GM18499 (cell line): Measurements from ENCODE around the gene HMGN1.
"Not testable (repeated sequence)": the region's sequence is repeated elsewhere in the genome, so short reads cannot be mapped to it uniquely, and the experiment has no call there.

Experiments used
- ATAC-seq: cut with Tn5 transposase; IDR thresholded peaks from one replicate; pipeline ENCODE4 v1.9.1; 2021; ENCODE audit warnings: moderate number of reproducible peaks; ENCODE audit not compliant: insufficient read depth, unreplicated experiment

Gene HMGN1, protein sequence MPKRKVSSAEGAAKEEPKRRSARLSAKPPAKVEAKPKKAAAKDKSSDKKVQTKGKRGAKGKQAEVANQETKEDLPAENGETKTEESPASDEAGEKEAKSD

DNA sequence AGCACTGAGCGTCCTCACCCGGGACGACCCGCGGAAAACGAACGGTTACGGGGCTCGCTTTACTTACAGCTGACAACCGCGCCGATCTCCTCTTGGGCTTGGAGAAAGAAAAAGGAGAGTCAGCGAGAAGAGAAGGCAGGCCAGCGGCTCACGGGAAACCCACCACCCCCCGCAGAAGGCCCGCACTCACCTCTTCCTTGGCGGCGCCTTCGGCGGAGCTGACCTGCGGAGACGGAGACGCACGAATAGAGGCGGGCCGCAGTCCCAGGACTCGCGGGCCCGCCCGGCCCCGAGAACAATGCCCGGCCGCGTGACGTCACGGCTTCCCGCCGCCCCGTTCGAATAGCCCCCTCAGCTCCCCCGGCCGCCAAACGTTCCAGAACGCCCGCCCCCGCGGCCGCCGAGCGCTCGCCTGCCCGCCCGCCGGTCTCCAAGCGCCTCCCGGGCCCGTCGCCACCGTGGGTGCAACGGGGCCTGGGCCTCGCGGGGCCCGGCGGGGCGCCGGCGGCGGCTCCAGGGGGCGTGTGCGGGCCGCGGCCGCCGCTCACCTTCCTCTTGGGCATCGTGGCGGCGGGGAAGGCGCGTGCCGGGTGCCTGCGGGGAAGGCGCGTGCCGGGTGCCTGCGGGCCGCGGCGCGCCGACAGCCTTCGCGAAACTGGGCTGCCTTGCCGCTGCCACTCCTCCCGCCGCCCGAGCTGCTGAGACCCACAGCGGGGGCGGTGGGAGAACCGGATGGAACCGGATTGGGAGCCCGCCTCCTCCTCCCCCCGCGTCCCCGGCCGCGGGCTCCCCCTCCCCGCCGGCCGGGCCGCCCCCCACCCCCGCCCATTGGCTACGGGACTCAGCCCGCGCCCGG is at the start of gene HMGN1:
Gene HMGN1 (minus strand): TSS at position 734 of the 856 bp plus-strand sequence. CDS start 171 bp downstream, at position 563.
- peak; percentile 18 for ATAC-seq

DNA sequence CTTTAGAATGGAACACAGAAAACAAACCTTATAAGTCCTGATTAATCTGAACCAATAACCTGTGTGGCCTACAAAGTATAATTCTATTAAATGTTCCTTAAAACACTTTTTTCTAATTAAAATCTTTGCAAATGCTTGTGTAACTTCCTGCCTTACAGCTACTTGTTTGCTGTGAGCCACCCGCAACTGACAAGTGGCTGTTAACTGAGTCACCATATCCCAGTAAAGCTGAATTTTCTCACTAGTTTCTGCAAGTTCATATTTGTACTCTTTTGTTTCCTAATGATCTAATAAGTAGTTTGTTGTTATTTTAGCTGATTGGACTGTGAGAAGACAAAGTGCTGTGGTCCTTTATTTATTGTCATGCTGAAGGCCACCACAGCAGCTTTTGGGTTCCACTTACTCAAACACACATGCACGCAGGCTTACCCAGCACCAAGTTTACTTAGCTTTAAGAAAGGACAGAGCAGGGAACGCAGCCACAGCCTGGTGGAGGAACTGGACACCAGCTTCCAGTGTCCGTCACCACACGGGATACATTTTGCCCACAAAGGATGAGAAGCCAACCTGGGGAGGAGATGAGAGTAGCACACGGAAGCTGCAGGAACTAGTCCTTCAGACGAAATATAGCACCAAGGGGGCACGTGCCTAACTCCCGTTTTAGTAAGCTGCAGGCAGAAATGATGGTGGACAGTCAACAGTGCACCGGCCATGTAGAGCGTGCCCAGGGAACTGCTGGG is 48.9 kb upstream of the HMGN1 start:
- ATAC-seq = no peak

DNA sequence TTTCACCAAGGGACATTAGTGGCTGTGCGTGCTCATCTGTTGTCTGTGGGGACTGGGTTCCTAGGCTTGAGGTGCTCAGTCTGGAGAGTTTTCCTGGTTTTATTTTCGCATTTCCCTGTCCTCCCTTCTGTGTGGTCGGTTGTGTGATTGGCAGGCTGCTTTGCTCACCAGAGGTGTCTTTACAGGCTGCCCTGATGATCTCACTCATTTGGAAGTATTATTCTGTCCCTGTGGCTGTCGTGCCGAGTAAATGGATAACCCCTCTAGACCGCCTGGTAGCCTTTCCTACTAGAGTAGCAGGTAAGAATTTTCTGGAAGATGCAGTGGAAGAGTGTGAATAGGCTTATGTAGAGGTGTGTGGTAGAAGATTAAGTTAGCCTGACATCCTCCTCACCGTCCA is 44.1 kb upstream of the HMGN1 start:
- ATAC-seq = no peak

DNA sequence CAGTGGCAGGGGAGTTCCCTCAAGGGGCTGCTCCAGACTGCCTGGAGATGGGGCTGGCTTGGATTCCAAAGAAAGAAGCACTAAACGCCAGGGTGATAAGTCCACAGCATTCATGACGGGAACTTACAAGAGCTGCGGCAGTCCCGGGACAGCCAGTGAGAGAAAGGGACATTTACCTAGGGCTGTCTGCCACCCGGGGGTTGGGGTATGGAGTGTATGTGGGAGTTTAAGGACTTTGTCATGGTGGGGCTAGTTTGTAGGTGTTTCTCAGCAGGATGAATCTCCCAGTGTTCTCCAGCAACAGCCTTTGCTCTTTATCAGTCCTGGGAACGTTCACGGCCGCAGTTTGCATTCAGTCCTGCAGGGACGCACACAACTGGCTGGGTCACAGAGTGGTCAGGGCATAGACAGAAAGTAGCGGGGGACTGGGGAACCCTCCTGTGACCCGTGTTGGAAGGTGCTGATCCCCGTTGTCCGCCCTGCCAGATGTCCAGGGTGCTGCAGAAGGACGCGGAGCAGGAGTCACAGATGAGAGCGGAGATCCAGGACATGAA is 41.4 kb upstream of the HMGN1 start:
- ATAC-seq = no peak

DNA sequence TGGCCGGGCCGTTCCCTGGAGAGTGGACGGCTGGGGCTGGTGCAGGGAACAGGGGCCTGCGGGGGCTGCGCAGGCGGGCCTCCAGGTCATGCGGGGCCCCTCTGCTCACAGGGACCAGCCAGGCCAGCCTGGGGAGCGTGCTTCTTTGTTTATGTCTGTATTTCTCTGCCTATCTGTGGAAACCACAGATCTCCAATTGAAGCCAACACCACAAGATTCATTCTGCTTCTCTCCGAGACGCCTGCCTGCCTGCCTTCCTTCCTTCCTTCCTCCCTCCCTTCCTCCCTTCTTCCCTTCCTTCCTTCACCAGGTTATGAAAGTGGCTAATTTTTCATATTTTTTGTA is 39.9 kb upstream of the HMGN1 start:
- no peak for ATAC-seq

DNA sequence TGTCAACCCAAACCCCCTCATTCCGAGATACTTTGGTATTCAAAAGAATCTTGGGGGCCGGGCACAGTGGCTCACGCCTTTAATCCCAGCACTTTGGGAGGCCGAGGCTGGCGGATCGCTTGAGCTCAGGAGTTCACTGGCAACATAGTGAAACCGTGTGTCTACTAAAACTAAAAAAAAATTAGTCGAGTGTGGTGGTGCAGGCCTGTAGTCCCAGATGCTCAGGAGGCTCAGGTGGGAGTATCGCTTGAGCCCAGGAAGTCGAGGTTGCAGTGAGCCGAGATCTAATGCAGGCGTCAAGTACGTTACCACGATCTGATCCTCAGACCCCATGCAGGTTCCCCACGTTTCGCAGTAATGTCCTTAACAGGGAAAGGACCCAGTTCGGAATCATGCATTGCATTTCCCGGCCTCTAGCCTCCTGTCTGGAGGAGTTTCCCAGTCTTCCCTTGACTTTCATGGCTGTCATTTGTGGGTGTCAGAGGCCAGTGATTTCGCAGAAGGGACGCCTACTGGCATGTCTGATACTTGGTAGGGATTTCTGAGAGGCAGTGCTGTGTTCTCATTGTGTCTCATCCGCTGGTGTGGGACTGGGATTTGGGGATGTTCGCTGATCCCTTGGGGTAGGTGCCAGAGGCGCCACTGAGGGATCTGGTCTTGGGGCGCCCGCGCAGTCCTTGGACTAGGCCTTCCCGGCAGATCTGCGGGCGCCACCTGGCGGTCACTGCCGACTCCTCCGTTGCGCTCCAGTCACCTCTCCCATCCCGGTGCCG is 39.3 kb upstream of the HMGN1 start:
- ATAC-seq = no peak

DNA sequence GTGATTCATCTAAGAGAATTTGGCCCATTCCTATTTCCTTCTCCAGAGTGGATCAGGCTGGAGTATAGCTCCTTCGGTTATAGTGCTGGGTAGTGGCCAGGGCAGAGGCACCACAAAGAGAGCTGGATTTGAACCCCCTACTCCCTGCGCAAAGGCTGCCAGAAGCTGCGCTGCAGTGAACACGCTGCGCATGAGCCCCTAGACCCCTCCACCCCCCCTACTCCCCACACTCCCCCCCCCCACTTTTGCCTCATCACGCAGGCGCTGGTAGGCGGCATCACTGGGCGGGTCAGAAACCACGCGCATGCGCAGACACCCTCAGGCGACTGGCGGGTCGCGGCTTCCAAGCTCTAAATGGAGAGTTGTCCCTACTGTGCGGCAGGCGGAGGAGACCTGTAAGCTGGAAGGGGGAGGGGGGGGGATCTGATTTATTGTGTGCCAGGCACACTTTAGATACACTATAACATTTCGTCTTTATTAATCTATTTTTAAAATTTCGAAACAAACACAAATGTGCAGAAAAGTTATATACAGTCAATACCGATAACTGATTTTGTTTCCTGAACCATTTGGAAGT is 38.7 kb upstream of the HMGN1 start:
- no peak for ATAC-seq

DNA sequence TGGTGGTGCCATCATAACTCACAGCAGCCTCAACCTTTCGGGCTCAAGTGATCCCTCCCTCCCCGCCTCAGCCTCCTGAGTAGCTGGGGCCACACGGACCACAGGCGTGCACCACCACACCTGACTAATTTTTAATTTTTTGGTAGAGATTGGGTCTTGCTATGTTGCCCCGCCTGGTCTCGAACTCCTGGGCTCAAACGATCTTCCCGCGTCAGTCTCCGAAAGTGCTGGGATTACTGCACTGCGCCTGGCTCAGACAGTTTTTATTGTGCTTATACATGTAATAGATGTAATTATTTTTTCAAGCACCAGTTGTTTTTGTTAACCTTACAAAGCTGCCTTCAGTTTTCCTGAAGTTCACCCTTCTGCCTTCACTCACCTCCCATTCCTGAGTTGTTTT is 38.0 kb upstream of the HMGN1 start:
- ATAC-seq = no peak

DNA sequence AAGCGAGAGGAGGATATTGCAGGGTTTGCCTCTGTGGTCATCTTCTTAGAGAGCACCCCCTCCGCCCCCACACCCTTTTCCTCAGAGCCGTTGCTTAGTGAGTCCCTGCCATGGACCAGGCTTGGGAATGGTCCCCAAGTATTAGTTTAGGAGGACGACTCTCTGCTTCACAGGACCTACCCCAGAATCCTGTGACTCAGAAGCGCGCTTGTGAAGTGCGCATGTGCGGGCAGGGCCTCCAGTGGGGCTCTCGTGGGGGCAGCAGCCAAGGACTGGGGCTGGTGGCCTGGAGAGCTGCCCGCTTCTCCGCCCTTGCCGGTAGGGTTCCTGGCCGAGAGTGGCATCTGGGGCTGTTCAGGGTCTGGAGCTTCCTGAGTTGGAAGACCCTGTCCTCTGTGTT is 37.3 kb upstream of the HMGN1 start:
- no peak for ATAC-seq

DNA sequence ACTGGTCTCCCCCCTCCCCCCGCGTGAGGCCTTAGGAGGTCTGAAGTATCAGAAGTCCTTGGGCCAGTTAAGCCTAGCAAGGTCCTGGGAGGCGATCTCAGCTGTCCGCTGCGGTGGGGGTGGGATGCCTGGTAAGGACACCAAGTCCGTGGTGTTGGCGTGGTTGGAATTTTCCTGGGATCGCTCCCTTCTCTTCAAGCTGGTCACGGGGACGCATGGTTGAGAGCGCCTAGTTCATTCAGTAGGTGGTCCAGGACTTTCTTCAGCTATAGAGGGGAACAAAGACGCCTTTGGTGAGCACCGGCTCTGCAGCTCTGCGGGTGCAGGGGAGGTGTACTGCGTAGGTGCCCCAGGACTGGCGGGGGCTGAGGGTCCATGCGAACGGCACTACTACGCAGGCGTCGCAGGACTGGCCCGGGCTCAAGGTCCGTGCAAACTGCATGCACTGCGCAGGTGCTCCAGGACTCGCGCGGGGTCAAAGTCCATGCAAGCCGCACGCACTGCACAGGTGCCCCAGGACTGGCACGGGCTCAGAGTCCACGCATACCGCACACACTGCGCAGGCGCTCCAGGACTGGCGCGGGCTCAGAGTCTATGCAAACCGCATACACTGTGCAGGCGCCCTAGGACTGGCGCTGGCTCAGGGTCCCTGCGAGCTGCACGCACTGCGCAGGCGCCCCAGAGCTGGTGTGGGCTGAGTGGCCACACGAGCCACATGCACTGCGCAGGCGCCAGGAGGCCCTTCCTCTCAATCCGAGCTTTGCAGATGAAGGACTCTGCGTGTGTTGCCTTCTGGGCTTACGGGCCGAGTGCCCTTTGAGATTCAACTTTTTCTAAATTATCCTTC is 36.6 kb upstream of the HMGN1 start:
- ATAC-seq = no peak

DNA sequence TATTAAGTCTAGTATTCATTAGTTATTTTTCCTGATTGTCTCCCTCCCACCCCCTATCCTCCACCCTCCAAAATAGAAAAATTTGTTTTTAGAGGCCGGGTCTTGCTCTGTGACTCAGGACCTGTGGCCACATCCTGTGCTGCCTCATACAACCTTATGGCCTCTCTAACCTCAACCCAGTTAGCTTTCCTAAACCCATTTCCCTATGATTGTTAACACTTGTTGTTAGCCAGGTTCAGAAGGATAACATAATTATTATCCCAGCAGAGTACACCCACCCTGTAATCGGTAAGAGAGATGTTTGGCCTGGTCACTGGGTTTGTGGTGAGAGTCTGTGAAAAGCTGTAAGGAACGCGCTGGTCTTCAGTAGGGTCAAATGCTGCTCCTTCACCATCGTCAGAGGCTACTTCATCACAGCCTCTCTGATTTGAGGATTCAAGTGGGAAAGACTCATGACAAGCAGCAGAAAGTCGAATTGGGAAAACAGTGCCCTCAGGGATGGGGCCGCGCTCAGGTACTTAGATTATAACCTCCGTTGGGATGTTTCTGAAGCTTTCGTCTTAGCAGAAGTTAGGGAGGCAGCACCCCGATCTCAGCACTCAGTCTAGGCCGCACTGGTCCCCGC is 35.9 kb upstream of the HMGN1 start:
- no peak for ATAC-seq

DNA sequence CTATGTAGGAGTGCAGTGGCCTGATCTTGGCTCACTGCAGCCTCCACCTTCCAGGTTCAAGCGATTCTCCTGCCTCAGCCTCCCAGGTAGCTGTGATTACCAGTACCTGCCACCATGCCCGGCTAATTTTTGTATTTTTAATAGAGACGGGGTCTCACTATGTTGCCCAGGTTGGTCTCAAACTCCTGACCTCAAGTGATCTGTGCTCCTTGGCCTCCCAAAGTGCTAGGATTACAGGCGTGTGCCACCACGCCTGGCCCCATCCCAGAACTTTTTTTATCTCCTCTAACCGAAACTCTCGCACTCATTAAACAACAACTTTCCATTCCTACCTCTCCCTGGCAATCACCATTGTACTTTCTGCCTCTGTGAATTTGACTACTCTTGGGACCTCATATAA is 33.2 kb upstream of the HMGN1 start:
- ATAC-seq = not testable (repeated sequence)

DNA sequence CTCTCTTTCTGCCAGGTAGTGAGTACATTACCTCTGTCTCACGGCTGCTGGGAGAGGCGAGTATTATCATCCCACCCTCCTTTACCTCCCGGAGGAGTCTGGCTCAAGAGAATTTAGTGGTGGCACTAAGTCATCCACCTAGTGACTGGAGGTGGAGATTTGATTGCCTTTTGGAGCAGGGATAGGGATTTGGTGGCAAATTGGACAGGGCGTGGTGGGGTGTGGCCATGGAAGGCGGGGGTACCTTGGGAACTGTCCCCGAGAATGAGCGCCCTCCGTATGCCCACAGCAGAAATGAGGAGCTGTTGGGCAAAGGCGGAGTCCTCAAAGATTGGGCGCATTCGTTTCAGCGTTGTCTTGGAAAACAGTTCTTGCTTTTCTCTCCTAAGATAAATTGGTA is 32.1 kb upstream of the HMGN1 start:
- no peak for ATAC-seq

DNA sequence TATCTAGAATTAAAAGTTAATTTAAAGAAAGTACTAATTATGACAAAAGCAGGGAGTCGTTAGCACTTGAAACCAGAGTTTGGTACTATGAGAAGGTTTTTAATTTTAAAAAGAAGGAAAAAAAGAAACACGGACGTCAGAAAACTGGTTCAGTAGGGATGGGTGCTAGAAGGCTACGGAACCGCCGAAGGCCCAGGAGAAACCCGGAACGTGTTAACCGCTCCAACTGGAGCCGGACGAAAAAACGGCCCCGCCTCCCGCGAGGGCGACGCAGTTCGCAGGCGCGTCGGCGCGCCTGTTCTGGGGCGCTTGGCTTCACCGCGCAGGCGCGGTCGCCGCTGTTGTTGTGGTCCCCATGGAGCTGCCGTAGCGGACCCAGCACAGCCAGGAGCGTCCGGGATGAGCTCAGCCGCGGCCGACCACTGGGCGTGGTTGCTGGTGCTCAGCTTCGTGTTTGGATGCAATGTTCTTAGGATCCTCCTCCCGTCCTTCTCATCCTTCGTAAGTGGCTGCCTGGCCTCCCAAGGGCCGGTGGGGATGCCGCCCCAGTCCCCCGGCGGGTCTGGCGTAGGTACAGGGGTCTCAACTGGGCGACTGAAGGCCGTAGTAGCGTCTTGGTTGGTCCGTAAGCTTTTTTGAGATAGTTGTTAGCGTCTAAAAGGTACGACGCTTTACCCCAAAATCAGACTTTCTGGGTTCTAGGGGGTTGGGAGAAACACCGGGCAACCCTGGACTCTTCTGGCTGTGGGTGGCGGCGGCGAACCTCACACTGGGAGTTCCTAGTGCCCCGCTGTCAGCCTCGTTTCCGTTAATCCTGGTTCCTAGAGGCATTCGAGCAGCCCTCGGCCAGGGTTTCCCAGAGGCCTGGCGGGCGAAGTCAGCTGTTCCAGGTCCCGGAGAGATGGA is 31.4 kb upstream of the HMGN1 start:
- peak; percentile 44 for ATAC-seq

DNA sequence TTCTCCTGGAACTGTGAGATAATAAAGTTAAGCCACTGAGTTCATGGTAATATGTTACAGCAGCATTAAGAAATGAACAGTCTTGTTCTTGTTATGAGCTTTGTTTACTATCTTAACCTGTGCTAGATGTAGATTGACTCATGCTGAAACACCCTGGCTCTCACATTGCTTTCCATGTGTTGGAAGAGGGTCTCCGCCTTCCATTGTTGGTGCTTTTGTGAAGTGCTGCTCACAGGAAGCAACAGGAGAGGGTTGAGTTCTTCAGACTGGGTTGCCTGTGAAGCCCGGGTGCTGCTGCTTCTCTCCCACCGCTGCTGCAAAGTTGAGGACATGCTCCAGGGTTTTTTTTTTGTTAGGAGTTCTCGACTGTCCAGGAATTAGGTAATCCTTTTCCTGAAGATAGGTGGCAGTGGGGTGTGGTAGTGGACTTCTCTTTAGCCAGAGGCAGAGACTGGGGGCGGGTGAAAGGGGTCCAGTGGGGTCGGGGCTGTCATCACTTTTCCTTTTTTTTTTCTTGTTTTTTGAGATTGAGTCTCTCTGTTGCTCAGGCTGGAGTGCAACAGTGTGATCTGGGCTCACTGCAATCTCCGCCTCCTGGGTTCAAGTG is 28.7 kb upstream of the HMGN1 start:
- ATAC-seq = no peak

DNA sequence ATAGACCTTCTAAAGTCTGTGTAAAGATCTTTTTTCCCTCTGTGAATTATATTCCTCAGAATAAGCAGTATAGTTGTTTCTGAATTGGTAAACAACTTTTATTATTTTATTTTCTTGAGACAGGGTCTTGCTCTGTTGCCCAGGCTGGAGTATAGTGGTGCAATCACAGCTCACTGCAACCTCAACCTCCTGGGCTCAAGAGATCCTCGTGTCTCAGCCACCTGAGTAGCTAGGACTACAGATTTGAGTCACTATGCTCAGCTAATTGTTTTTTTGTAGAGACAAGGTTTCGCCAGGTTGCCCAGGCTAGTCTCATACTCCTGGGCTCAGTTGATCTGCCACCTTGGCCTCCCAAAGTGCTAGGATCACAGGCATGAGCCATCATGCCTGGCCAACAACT is 26.6 kb upstream of the HMGN1 start:
- no peak for ATAC-seq

DNA sequence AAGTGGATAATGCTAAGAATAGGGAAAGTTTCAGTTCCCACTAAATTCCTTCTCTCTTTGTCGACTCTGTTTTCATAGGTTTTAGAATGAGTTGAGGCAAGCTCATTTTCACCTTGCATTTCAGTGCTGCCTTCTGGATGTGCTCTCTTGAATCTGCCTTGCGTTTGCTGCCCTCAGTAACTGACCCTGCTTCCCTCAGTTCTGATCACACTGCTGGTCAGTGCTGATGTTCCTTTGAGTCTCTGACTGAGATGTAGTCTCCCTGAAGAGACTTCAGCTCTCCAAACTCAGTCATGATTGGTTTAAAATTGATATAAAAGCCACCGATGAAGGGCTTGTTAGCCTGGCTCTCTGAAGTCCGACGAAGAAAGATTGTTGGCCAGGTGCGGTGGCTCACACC is 25.2 kb upstream of the HMGN1 start:
- ATAC-seq = no peak
